Measurements from ENCODE around the gene ARHGEF19. TPM values are rescaled to one million over a fixed set of nuclear protein-coding genes. Genes with fewer than 3 reads are reported as not detected.

Gene ARHGEF19
- total RNA-seq, 1 experiment from 2014 or later: 13.8 TPM

- ChIA-PET POLR2A (ENCODE audit: unreplicated experiment) (no interaction called here), CTCF (no interaction called here)
- intact Hi-C loops (cut with micrococcal nuclease): loop anchor here (5.0 kb wide), 1 partner anchor 37 kb away; no protein-coding TSS in a partner anchor
- ATAC-seq: no peak
- H3K9me3 ChIP-seq (ENCODE audit: low read length): no peaks in the 10 kb centered on the region
- no peak overlapping the region for H2AFZ ChIP-seq (ENCODE audit: low read length)
- H3K27me3 ChIP-seq (ENCODE audit: low read length): no peaks in the 10 kb centered on the region
- H3K9me2 ChIP-seq (replicated peaks; ENCODE audit: low read length): no peaks in the 10 kb centered on the region
- H3K4me1 ChIP-seq (ENCODE audit: insufficient read depth, low read length): peaks cover 71% of the 10 kb centered on the region
- H3K79me2 ChIP-seq (ENCODE audit: low read length): peaks cover 100% of the 10 kb centered on the region
- H3K36me3 ChIP-seq (ENCODE audit: low read depth, low read length): peaks cover 78% of the 10 kb centered on the region
- TF ChIP-seq CTCF (conservative IDR thresholded peaks at IDR 0.05; ENCODE audit: low read depth, low read length) (no peak), EZH2 (IDR thresholded peaks at IDR 0.05; ENCODE audit: low read length, unreplicated experiment) (no peak), EZH2phosphoT487 (IDR thresholded peaks at IDR 0.05; ENCODE audit: borderline replicate concordance, low read length) (no peak)
- H3K9ac ChIP-seq (ENCODE audit: low read length): peak overlapping the region; percentile 93; the same call in 1 of the 2 replicates
- peak overlapping the region; percentile 52 for H3K27ac ChIP-seq (ENCODE audit: low read length)
- H4K20me1 ChIP-seq (ENCODE audit: low read length): peaks cover 65% of the 10 kb centered on the region
- no peak for DNase-seq
- H3F3A ChIP-seq (ENCODE audit: low read length, unreplicated experiment): peaks cover 30% of the 10 kb centered on the region
- peak overlapping the region; percentile 96 for H3K4me2 ChIP-seq (ENCODE audit: low read length)
- BruUV-seq (replicated peaks): no TSS peak
- peak overlapping the region; percentile 83 for H3K4me3 ChIP-seq (ENCODE audit: low read length)
Observed at GRCh38 chr1:16149702-16150488, 62.6 kb downstream of the ARHGEF19 start.

- Histone ChIP-seq H3K79me2 (ENCODE audit: low read length) (peaks cover 100% of the 10 kb centered on the region), H3K9me2 (replicated peaks; ENCODE audit: low read length) (no peaks in the 10 kb centered on the region), H3K27ac (ENCODE audit: low read length) (no peak overlapping the region), H3F3A (ENCODE audit: low read length, unreplicated experiment) (peaks cover 30% of the 10 kb centered on the region), H3K4me2 (ENCODE audit: low read length) (peak overlapping the region; percentile 96), H3K36me3 (ENCODE audit: low read depth, low read length) (peaks cover 78% of the 10 kb centered on the region), H3K4me3 (ENCODE audit: low read length) (peak overlapping the region; percentile 83), H2AFZ (ENCODE audit: low read length) (no peak overlapping the region), H3K9me3 (ENCODE audit: low read length) (no peaks in the 10 kb centered on the region), H3K4me1 (ENCODE audit: insufficient read depth, low read length) (peaks cover 78% of the 10 kb centered on the region), H4K20me1 (ENCODE audit: low read length) (peaks cover 58% of the 10 kb centered on the region), H3K9ac (ENCODE audit: low read length) (no peak overlapping the region), H3K27me3 (ENCODE audit: low read length) (no peaks in the 10 kb centered on the region)
- no peak for ATAC-seq
- no peak for TF ChIP-seq EZH2 (IDR thresholded peaks at IDR 0.05; ENCODE audit: low read length, unreplicated experiment)
- TF ChIP-seq CTCF (conservative IDR thresholded peaks at IDR 0.05; ENCODE audit: low read depth, low read length): no peak
- no peak for TF ChIP-seq EZH2phosphoT487 (IDR thresholded peaks at IDR 0.05; ENCODE audit: borderline replicate concordance, low read length)
- DNase-seq: no peak
- no TSS peak for BruUV-seq (replicated peaks)
- CTCF ChIA-PET: no interaction called here
- intact Hi-C loops (cut with micrococcal nuclease): loop anchor here (5.0 kb wide), 1 partner anchor 38 kb away; no protein-coding TSS in a partner anchor
- POLR2A ChIA-PET (ENCODE audit: unreplicated experiment): interaction anchor here (0.7 kb wide), 1 partner anchor 28 kb away, joined by 4 read pairs; no protein-coding TSS in a partner anchor
Observed at GRCh38 chr1:16149146-16149545, 63.3 kb downstream of the ARHGEF19 start.
